Stomach (tissue), 9 donors: Measurements from ENCODE around the gene HCFC1. TPM values are rescaled to one million over a fixed set of nuclear protein-coding genes. Genes with fewer than 3 reads are reported as not detected.

Source experiments
- DNase-seq, 2 donors: peaks; one replicate each; pipeline versions ENCODE4 v3.0.0 to v3.0.0-alpha.2; 2013 to 2019
- H3K27ac ChIP-seq, 5 donors: fragments of 200-600 bp in 4 of 5; sonication (generic) in 4 of 5; one replicate each; pipeline ENCODE4 v1.5.1; 2013 to 2019; ENCODE audit warnings: mild to moderate bottlenecking in 1 of 5, moderate library complexity in 1 of 5
- H3K27me3 ChIP-seq, 3 donors: fragments of 200-600 bp; sonication (generic); one replicate each; pipeline ENCODE4 v1.5.1; 2017 to 2019; ENCODE audit warnings: mixed run types in 1 of 3
- H3K36me3 ChIP-seq, 4 donors: fragments of 200-600 bp; sonication (generic); 1 replicate in 3 of 4; 2 replicates in 1 of 4; pipeline ENCODE4 v1.5.1; 2016 to 2019
- H3K4me1 ChIP-seq, 4 donors: fragments of 200-600 bp; sonication (generic); one replicate each; pipeline ENCODE4 v1.5.1; 2016 to 2019
- H3K4me3 ChIP-seq, 4 donors: fragments of 200-600 bp; sonication (generic) in 3 of 4; one replicate each; pipeline ENCODE4 v1.5.1; 2016 to 2019; ENCODE audit warnings: mild to moderate bottlenecking in 1 of 4
- H3K9me3 ChIP-seq, 4 donors: fragments of 200-600 bp; sonication (generic); one replicate each; pipeline ENCODE4 v1.5.1; 2016 to 2019
- CTCF ChIP-seq, 7 experiments: fragments of 450-650 bp in 4 of 7; fragments of 200-600 bp in 3 of 7; sonication (generic) in 3 of 7; IDR thresholded peaks; one replicate each; pipeline ENCODE4 v1.5.1; 2016 to 2019; ENCODE audit warnings: antibody characterized with exemption in 7 of 7, control low read depth in 2 of 7, mild to moderate bottlenecking in 1 of 7
- EP300 ChIP-seq: sonication (generic); formaldehyde crosslinking; IDR thresholded peaks from one replicate; pipeline ENCODE4 v1.6.1; 2017; ENCODE audit warnings: antibody characterized with exemption
- POLR2A ChIP-seq, 4 donors: fragments of 450-650 bp; IDR thresholded peaks; one replicate each; pipeline ENCODE4 v1.6.1; 2016; ENCODE audit warnings: antibody characterized with exemption in 4 of 4, control low read depth in 2 of 4, mild to moderate bottlenecking in 1 of 4, moderate library complexity in 1 of 4
- POLR2AphosphoS5 ChIP-seq, 3 donors: sonication (generic); formaldehyde crosslinking; IDR thresholded peaks; one replicate each; pipeline ENCODE4 v1.6.1; 2016; ENCODE audit warnings: antibody characterized with exemption in 3 of 3
- WGBS, 5 donors: extraction: QIAGEN DNeasy Blood & Tissue Kit in 3 of 5; methylation state at CpG; one replicate each; pipeline versions ENCODE4 v1.1.5 to v1.1.7; 2013 to 2018; 5-methylcytosine and 5-hydroxymethylcytosine counted together
- intact Hi-C: fragments of 100-400 bp; cut with DNase I; formaldehyde crosslinking; loops from one replicate; pipeline ENCODE4 v1.15.1; 2023; ENCODE audit warnings: low total_unique reads
- polyA plus RNA-seq, 3 donors: library from polyadenylated mRNA; stranded (reverse); fragments of 200-250 nt; gene quantifications; one replicate each; pipeline ENCODE4 v1.2.3, GENCODE V29; 2013
- total RNA-seq, 5 donors: library from RNA; depleted of rRNA; stranded (reverse); fragments of >200 nt; gene quantifications; one replicate each; pipeline versions ENCODE4 v1.1.0 to v1.2.3, GENCODE V29; 2014 to 2016
- donor health status: healthy with polysubstance abuse.
- donor health status: Bipolar disorder and iron deficiency.
- donor health status: healthy.

The HCFC1 gene
- total and polyA plus RNA-seq, 8 donors, result 9.0 to 61.6 (median 17.8) TPM

- H3K4me3 ChIP-seq, result no peak overlapping the region
- H3K4me1 ChIP-seq, result peaks cover 5 to 31% (median 23%) of the 10 kb centered on the region in 4 donors
- no peak for DNase-seq
- peaks cover 0 to 5% (median 0%) of the 10 kb centered on the region in 3 donors for H3K27me3 ChIP-seq
- intact Hi-C loops, result no loop called here
- H3K27ac ChIP-seq, result no peak overlapping the region
- TF ChIP-seq POLR2A (IDR thresholded peaks at IDR 0.05) (no peak), CTCF (IDR thresholded peaks at IDR 0.05) (no peak), POLR2AphosphoS5 (IDR thresholded peaks at IDR 0.05) (no peak), EP300 (no peak)
- no peaks in the 10 kb centered on the region for H3K9me3 ChIP-seq
- WGBS, 5 donors, result 80 to 94% (median 86%) methylated on average over 11 to 24 of the region's 24 CpGs
- H3K36me3 ChIP-seq, result peaks cover 0 to 68% (median 39%) of the 10 kb centered on the region in 4 donors
These were observed 43.1 kb upstream of the HCFC1 start for GRCh38 chrX:154014429-154015380.

- H3K4me1 ChIP-seq, result peaks cover 3 to 26% (median 19%) of the 10 kb centered on the region in 4 donors
- no peak for TF ChIP-seq POLR2A (IDR thresholded peaks at IDR 0.05)
- no peak for TF ChIP-seq EP300
- TF ChIP-seq POLR2AphosphoS5 (IDR thresholded peaks at IDR 0.05), result no peak
- TF ChIP-seq CTCF (IDR thresholded peaks at IDR 0.05), result peak in 6 of 7 experiments; percentile 28 to 92 (median 74)
- H3K27ac ChIP-seq, result no peak overlapping the region
- intact Hi-C loops, result no loop called here
- 29 to 44% (median 37%) methylated on average over 15 to 20 of the region's 20 CpGs for WGBS, 5 donors
- H3K27me3 ChIP-seq, result peaks cover 0 to 5% (median 0%) of the 10 kb centered on the region in 3 donors
- DNase-seq, result peak; percentile 41 to 74
- no peaks in the 10 kb centered on the region for H3K9me3 ChIP-seq
- peaks cover 0 to 68% (median 39%) of the 10 kb centered on the region in 4 donors for H3K36me3 ChIP-seq
- no peak overlapping the region for H3K4me3 ChIP-seq
These were observed 42.2 kb upstream of the HCFC1 start for GRCh38 chrX:154013614-154014360.

- Histone ChIP-seq H3K4me1 (peaks cover 0 to 19% (median 11%) of the 10 kb centered on the region in 4 donors), H3K27me3 (peaks cover 0 to 5% (median 0%) of the 10 kb centered on the region in 3 donors), H3K9me3 (no peaks in the 10 kb centered on the region), H3K36me3 (peaks cover 0 to 66% (median 39%) of the 10 kb centered on the region in 4 donors), H3K27ac (peak overlapping the region in 1 of 5 donors; percentile 8), H3K4me3 (no peak overlapping the region)
- intact Hi-C loops, result no loop called here
- peak in 1 of 2 donors; percentile 22 for DNase-seq
- WGBS, 5 donors, result 47 to 100% (median 64%) methylated on average over 1 to 17 of the region's 17 CpGs
- TF ChIP-seq CTCF (IDR thresholded peaks at IDR 0.05), result no peak
- no peak for TF ChIP-seq POLR2A (IDR thresholded peaks at IDR 0.05)
- TF ChIP-seq POLR2AphosphoS5 (IDR thresholded peaks at IDR 0.05), result no peak
- TF ChIP-seq EP300, result no peak
These were observed 41.4 kb upstream of the HCFC1 start for GRCh38 chrX:154013001-154013421.
